RPMI8226 (cell line): Measurements from ENCODE around the gene TFDP1.

ENCODE experiments used
- DNase-seq: peaks from one replicate; pipeline ENCODE4 v3.0.0-alpha.2; 2015

The TFDP1 gene

DNA sequence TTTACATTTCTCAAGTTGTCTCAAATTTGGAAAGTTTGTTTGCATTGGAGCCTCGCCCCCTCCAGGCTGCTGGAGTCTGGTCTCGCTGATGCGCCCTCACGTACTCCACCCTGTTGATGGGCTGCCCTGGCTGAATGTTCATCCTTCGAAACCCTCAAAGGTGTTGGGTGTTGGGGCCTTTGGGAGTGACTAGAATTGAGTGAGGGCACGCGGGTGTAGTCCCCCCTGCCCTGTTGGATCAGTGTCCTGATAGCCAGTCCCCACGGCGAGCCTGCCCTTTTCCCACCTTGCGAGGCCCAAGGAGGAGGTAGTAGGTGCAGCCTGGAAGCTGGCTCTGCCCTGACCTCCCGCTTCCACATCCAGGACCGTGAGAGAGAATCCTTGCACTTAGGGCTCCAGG lies 14.8 kb downstream of the TFDP1 start:
- no peak for DNase-seq

DNA sequence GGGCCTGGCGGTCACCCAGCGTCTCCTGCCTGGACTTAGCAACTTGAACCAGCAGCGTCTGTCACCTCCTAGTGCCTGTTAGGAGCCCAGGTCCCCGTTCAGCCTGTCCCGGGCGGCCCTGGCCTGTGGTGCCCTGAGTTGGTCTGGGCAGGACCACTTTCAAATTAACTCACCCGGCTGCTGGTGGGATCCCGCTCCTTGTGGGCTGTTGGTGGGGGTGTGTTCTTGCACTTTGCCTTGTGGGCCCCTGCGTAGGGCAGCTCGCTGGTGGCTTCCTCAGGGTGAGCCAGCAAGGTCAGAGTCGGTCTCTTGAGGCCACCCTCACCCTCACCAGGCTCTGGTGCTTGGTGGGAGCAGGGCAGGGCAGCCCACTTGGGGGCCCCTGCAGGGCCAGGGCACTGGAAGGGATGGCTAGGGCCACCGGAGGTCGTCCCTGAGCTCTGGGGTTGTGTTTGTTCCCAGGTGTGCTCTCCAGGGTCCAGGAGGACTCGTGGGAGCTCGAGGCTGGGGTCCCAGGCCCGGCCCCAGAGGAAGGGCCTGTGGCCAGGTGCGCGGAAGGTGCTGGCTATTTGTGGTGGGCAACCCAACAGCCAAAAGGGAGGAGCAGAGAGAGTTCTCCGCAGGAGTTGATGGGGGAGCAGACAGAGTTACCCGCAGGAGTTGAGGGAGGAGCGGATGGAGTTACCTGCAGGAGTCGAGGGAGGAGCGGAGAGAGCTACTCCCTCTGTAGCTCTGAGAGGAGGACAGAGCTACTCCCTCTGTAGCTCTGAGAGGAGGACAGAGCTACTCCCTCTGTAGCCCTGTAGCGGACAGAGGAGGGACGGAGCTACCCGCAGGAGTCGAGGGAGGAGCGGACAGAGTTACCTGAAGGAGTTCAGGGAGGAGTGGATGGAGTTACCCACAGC lies 16.9 kb downstream of the TFDP1 start:
- no peak for DNase-seq

- no peak for DNase-seq
Measured at GRCh38 chr13:113602291-113602988, 17.9 kb downstream of the TFDP1 start.

DNA sequence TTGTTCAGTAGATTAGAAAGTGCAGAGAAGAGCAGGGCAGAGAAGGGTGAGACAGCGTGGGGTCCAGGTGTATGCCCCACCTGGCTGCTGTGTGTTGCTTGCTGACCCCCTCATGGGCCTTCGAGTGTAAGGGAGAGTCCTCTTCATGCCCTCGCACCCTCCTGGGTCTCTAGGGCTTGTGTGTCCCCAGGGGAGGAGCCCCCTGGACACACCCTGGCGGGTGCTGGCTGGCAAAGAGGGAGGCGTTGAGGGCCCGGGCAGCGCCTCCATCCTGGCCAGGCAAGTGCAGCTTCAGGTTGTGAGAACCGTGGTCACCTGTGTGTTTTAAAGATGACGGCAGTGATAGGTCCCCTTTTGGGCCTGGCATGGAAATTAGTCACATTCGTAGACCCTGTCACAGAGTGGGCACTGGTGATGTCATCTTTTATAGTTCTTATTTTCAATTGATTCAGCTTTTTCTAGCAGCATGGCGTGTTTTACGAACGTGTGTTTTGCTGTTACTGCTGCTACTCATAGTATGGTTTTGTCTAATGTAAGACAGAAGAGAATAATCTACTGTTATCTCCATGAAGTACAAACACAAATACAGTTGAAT lies 18.7 kb downstream of the TFDP1 start:
- no peak for DNase-seq

GRCh38 chr13:113604186-113604585 lies 19.6 kb downstream of the TFDP1 start:
- DNase-seq = no peak

DNA sequence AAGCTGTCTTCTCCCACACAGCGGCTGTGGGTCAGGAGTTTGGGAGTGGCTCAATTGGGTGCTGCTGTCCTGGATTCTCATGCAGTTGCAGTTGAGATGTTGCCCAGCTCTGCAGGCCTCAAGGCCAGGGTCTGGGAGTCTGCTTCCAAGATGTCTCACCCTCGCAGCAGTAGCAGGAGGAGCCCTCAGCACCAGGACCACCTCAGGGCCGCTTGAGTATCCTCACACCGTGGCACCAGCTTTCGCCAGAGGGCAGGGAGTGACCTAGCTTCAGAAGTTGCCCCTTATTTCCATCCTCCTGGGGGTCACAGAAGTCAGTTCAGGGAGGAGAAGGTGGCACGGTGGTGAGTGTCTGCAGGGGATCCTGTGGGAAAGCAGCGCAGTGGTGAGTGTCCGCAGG lies 20.9 kb downstream of the TFDP1 start:
- no peak for DNase-seq

- DNase-seq = no peak
Measured at GRCh38 chr13:113605866-113606438, 21.4 kb downstream of the TFDP1 start.

DNA sequence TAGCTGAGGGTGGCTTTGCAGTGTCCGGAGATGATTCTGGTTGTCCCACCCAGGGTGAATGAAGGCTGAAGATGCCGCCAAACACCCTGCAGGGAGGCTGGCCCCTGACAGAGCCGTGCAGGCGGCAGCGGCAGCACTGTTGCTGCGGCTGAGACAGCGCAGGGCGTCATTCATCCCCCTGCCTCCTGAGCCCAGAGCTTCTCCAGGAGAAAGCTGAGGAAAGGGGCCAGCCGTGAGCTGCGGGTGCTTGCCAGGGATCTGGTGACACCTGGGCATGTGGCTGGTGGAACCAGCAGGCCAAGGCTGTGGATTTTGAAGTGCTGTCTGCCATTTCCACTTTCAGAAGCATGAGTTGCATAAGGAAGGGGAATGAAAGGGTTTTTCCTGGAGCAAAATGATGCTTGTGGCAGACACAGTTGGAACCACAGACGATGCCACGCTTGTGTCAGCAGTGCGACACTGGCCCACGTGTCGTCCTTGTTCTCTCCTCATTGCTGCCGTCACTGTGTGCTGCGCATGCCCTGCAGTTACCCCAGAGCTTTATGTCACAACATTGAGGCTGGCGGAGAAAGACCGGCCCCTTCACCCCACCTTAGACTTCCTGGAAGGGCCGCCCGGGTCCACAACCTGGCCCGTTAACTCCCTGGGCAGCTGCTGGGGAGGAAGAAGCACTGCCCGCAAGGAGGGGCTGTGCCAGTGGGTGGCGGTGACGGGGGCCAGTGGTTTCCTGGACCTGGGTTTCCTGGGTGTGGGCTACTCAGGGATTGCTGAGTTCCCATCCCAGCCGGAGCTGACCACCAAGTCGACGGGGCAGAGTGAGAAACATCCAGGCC lies 22.7 kb downstream of the TFDP1 start:
- no peak for DNase-seq

GRCh38 chr13:113607889-113608635 lies 23.5 kb downstream of the TFDP1 start:
- no peak for DNase-seq

GRCh38 chr13:113608967-113609533 lies 24.5 kb downstream of the TFDP1 start:
- DNase-seq = no peak

DNA sequence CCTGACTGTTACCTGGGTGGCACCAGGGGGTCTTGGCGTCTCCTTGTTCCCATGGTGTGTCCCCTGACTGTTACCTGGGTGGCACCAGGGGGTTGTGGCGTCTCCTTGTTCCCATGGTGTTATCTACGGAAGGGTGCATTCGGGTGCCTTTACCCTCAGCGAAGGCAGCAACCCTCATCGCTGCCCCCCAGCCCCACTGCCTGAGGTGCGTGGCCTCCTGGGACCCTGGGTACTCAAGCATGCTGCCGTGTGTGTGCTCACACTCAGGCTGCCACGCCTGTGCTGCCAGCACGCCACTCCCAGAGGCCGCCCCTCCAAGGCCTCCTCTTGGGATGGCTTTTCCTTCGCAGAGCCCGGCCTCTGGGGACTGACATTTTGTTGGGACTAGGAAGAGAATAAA lies 25.1 kb downstream of the TFDP1 start:
- no peak for DNase-seq

DNA sequence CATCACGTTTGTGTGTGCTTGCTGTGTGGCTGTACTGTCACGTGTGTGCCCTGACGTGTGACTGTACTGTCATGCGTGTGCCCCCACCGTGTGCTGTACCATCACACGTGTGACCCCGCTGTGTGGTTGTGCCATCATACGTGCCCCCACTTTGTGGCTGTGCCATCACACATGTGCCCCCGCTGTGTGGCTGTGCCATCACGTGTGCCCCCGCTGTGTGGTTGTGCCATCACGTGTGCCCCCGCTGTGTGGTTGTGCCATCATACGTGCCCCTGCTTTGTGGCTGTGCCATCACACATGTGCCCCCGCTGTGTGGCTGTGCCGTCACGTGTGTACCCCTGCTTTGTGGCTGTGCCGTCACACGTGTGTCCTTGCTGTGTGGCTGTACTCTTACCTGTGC lies 25.7 kb downstream of the TFDP1 start:
- DNase-seq = no peak

GRCh38 chr13:113611996-113612395 lies 27.4 kb downstream of the TFDP1 start:
- no peak for DNase-seq

DNA sequence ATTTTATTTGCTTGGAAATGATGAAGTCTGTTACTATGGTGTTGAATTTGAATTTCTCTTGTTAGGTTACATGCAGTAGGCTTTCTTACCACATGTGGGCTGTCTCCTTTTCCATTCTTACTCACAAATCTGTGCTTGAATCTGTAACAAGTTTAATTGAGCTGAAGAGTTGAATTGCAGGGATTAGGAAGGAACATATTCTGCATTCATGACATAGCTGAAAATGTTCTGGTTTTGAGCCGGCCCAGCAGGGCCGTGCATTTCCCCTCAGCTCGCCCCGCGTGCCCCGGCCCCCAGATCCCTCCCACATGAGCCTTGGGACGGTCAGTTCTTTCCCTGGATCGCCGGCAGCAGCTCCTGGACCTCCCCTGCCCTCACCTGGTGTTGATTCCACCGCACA lies 28.1 kb downstream of the TFDP1 start:
- DNase-seq = no peak

GRCh38 chr13:113613789-113614379 lies 29.3 kb downstream of the TFDP1 start:
- no peak for DNase-seq

DNA sequence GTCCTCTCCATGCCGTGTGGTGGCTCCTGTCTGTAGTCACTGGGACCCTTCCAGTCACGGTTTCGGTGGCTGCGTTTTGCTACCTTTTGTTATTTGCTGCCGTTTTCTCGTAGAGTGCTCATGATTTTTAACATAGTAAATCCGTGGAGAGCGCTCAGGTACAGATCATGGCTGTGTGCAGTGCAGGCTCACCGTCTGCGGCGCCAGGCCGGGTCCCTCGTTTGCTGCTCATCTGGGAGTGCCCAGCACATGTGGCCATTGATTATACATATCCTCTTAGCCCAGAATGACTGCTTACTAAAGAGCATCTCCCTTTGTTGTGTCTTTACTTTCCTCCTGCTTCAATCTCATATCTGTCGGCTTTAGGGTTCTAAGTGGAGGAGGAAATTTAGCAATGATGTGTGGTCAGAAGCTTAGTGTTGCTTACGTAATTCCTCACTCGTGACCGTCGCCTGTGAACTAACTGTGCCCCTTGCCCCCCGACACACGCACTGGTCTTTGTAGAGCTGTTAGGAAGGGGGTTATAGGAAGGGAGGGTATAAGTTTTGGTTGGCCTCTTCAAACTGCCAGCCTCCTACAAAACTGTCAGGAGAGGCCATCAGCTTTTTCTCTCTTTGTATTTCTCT lies 31.8 kb downstream of the TFDP1 start:
- DNase-seq = no peak

- DNase-seq = no peak
Measured at GRCh38 chr13:113616991-113617749, 32.6 kb downstream of the TFDP1 start.

- DNase-seq = no peak
Measured at GRCh38 chr13:113617961-113618360, 33.4 kb downstream of the TFDP1 start.

GRCh38 chr13:113618455-113618854 lies 33.9 kb downstream of the TFDP1 start:
- DNase-seq = no peak
